Activated gamma-delta T cell (primary cell): ENCODE data around the gene CENPS.
A peak's percentile ranks its signal among the peaks of the same experiment; 100 is the strongest.
"Not testable (repeated sequence)": the region's sequence is repeated elsewhere in the genome, so short reads cannot be mapped to it uniquely, and the experiment has no call there.

Experiments
- DNase-seq: peaks from one replicate; lab custom pipeline; 2025; lab: John Stamatoyannopoulos, UW

The CENPS gene

DNA sequence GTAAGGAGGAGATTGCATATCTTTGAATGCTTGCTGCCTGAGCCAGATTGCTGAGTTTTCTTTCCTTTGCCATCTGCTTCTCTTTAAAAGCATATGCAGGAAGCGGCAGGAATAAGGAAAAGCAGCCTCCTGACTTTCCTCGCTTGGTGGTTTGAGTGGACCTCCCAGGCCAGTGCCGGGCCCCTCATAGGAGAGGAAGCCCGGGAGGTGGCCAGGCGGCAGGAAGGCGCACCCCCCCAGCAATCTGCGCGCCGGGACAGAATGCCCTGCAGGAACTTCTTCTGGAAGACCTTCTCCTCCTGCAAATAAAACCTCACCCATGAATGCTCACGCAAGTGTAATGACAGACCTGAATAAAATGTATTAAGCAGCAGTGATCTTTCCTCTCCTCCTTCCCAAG, 21.1 kb downstream of the CENPS start:
- no peak for DNase-seq

DNA sequence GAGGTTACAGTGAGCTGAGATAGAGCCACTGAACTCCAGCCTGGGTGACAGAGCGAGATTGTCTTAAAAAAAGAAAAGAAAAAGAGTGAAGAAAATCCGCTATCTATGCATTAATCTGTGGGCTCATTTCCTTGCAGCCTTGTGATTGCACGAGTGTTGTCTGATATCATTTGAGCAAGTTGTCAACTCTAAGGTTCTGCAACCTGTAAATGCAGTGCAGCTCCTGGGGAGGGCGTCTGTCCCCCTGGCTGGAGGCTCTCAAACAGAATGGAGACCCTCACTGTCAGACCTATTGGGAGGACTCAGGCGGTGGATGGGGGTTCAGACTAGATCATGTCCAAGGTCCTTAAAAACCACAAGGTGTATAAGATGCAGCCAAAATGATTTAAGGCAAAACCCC, 25.8 kb downstream of the CENPS start:
- DNase-seq: no peak

DNA sequence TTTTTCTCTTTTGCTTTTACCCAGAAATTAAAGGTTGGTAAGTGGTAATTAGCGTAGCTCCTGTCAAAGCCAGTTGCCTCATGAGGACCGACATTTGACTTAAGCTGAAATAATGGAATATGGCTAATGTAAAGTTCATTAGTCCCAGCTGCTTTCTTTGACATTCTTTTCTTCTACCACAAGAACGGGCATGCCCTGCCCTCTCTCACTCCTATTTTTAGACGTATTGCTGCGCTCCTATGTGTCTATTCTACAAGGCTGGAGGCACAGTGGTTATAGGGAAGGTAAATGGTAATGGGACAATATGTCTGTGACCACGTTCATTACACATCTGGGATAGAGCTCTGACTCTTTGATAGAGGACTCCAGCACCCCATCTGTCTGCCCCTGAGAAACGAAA, 26.4 kb downstream of the CENPS start:
- DNase-seq: no peak

DNA sequence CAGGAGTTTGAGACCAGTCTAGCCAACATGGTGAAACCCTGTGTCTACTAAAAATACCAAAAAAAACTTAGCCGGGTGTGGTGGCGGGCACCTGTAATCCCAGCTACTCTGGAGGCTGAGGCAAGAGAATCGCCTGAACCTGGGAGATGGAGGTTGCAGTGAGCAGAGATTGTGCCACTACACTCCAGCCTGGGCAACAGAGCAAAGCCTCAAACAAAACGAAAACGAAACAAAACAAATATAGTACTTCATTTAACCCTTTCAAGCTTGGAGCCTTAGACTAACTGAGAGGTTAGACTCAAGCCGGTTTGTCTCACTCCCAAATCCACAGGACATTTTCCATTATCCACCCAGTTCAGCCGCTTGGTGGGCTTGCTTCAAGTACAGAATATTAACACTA, 27.2 kb downstream of the CENPS start:
- not testable (repeated sequence) for DNase-seq

DNA sequence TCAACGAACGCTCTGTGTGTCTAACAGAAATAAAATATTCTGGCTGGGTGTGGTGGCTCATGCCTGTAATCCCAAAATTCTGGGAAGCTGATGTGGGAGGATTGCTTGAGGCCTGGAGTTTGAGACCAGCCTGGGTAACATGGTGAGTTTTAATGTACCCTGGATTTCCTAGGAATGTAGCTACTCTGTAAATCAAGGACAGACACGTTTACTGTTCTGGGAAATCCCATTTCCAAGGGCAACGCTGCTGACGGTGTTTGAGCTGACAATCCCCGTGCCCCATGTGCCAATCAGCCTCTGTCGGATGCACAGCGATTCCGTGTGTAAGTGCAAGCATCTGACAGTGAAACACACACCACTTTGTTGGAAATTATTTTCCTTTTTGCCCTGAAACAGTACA, 27.6 kb downstream of the CENPS start:
- no peak for DNase-seq

DNA sequence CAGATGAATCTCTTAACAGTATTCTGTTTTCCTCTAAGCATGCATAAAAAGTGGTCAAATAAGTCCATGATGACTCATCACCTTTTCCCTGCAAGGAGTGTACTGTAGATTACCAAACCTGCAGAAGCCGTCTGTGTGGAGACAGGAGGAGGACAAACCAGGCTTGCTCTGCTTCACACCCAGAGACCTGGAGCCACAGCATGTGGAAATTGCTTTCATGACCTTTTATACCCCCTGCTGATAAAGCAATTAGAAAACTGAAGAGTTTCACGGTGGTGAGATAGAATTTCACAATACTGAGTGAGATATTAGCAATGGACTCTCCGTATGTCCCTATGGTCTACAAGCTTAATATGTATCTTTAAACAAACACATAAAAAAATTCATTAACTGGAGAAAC, 29.0 kb downstream of the CENPS start:
- DNase-seq: no peak

DNA sequence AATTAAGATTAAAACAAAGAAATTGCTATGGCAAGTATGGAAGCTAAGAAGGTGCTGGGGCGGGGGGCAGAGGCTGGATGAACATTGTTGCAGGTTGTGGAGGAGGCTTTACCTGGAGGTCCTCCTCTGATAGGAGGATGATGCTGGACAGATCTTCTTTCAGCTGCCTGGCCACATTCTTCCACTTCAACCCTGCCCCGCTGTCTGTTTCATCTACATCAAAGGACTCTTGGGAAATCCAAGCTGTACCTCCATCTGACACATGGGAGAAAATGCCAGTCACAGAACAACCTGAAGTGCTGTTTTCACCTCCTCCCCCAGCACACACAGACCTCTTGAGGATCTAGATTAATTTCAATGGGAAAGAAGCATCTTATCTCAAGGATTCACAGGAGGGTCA, 36.8 kb downstream of the CENPS start:
- no peak for DNase-seq

DNA sequence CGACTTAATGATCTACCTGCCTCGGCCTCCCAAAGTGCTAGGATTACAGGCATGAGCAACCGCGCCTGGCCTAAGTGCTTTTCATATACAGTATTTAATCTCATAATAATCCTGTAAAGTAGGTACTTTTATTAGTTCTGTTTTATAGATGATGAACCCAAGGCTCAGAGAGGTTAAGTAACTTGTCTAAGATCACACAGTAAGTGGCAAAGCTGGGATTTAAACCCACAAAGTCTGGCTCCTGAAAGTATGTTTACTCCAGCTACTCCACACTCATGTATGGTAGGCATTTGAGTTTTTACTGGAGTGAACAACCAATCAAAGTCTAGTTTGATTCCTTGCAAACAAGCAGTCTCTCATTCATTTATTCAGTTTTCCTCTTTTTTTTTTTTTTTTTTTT, 39.8 kb downstream of the CENPS start:
- DNase-seq: no peak

DNA sequence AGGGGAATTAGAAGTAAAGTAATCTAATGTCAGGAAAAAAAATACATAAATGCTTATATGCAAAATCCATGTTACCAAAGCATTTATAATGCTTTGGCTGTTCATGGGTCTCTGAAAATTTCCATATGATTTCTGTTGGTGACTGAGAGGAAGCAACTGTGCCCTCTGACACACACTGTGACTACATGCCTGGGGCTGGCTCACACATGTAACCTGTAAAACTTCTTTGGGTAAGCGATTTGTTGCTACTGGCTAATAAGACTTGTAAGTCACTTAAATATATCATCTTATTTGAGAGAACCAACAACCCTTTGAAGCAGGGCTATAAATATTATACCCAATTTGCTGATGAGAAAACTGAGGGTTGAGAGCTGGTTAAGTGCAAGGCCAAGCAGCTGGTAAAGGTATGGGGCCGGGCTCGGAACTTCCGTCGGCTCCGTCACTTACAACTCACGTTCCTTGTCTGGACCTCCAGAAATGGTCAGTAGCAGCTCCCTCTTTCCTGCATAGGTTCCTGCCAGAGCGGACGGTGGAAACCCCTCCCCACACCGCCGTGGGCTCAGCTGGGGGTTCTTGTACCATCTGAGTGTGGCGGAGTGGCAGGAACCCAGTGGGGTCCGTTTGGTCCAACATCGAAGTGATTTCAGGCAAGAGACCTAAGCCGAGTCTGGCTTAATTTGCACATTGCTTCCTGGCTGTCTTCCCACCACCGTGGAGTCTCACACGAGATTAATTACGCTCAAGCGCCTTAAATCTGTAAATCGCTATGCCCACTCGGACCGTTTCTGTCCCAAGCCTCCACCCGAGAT, 41.4 kb downstream of the CENPS start:
- DNase-seq: no peak

DNA sequence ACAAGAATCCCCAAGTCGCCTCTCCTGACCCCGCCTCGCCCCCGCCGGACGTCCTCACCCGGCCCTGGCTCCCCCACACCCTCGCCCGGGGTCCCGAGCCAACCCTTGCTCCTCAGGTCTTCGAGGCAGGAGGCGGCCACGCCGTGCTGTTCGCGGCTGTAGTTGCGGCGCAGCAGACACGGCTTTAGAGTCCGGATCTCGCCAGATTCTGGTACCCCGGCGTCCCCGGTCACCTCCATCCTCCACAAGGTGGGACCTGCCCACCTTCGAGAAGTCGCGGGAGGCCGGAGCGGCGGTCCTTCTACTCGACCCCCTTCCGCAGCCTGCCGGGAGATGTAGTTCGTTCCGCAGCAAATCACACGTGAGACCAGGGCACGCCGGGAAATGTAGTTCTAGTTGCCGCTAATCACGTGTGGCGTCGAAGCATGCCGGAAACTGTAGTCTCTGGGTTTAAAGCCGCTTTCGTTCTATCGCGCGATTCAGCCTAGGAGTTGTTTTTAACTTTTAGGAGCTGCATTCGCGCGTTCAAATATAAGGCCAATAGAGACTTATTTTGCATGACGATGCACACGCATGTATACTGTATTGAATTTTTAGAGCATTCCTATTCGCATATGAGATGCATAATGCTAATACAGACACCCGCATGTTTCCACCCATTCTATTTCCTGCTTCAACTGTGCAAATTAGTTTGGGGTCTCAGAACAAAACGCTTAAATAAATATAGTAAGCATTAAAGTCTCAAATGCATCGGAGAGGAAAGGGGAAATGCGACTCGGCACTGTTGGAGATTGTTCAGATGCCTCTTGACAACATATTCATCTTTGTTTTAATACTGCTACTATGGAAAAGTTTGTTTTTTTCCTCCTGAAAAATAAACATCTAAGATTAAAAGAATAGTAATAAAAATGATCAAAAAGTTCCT, 42.2 kb downstream of the CENPS start, which contains the start of gene DFFA:
Gene DFFA, minus strand, starts transcription at position 310 of the 925 bp plus-strand sequence. Its CDS starts 71 bp downstream, at position 239.
- DNase-seq: peak; percentile 61

DNA sequence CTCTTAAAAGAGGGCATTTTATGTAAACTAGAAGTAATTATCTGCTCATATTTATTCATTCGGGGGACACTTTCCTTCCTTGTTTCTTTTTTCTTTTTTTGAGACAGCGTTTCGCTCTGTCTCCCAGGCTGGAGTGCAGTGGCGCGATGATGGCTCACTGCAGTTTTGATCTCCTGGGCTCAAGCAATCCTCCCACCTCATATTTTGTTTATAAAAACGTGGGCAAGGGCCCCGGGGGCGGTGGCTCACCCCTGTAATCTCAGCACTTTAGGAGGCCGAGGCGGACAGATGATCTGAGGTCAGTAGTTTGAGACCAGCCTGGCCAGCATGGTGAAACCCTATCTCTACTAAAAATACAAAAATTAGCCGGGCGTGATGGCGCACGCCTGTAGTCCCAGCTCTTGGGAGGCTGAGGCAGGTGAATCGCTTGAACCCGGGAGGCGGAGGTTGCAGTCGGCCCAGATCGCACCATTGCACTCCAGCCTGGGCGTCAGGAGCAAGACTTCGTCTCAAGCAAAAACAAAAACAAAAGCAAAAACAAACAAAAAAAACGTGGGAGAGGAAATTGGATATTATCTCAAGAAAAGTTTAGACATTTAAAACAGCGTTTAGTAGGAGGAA, 43.0 kb downstream of the CENPS start:
- DNase-seq: no peak

DNA sequence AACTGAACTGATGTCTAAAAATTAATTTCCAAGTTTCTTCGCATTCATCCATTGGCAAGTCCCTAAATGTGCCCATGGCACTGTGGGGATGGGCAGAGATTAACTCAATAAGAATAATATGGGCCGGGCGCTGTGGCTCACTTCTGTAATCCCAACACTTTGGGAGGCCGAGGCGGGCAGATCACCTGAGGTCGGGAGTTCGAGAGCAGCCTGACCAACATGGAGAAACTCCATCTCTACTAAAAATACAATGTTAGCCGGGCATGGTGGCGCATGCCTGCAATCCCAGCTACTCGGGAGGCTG, 44.0 kb downstream of the CENPS start:
- not testable (repeated sequence) for DNase-seq

DNA sequence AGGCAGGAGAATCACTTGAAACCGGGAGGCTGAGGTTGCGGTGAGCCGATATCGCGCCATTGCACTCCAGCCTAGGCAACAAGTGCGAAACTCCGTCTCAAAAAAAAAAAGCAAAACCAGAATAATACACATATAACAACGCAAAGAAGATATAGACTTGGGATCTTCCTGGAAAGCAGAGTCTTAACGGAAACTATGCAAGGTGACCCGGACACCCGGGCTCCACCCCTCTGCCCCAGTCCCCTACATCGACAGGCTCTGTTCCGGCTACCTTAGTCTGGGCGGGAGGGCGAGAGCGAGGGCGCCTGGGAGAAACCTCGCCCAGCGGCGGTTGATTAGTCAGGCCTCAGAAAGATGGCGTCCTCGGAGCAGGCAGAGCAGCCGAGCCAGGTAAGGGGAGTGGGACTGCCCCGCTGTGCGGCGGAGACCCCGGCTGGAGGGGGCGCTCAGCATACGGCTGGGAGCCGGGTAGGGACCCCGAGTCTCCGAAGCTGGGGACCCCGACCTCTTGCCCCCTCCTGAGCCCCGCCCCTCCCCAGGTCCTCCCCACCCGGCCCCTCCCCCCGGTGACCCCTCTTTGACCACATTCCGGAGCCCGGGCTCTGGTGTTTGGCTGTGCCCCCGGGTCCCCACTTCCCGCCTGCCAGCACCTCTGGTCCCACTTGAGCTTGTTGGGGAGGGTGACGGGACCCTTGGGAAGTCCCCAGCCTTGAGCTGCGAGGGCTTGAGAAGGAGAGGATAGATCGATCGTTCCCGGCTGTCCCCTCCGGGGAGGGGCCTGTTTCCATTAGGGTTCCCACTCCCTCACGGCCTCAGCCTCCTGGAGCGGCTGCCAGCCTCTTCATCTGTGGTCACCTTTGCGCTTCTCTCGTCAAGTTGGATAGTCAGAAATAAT, 44.6 kb downstream of the CENPS start, which contains the start of gene PEX14:
Gene PEX14, plus strand, starts transcription at position 338 of the 895 bp plus-strand sequence. Its CDS starts 17 bp downstream, at position 355.
- DNase-seq: peak; percentile 56

DNA sequence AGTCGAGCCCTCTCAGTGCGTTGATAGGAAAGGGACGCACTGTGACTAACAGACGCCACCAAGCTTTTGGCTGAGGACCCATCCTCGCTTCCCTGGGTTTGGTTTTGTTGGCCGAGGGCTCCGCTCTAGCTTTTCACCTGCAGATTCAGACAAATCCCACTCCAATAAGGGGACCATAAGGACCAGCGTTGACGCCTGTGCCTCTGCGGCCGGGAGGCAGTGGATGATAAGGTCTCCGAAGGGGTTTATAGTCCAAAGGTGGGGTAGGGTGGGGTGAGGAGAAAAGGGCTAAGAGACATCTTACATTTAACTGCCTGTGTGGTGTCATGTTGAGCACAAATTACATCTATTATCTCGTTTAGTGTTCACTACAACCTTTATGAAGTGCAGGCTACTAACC, 45.3 kb downstream of the CENPS start:
- no peak for DNase-seq

DNA sequence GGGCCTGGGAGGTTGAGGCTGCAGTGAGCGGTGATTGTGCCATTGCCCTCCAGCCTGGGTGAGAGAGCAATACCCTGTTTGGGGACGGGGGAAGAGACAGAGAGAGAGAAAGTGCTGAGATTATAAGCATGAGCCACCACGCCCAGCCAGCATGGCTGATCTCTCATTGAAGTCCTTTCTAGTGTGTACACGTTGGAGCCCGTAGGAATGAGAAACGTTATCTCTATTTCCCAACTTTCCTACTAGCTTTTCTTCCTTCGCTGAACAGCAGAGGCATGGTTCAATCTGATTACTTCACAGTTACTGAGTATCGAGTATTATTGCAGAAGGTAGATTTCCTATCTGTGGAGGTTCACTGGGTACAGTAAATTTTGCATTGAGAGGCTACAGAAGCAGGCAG, 49.1 kb downstream of the CENPS start:
- DNase-seq: no peak

DNA sequence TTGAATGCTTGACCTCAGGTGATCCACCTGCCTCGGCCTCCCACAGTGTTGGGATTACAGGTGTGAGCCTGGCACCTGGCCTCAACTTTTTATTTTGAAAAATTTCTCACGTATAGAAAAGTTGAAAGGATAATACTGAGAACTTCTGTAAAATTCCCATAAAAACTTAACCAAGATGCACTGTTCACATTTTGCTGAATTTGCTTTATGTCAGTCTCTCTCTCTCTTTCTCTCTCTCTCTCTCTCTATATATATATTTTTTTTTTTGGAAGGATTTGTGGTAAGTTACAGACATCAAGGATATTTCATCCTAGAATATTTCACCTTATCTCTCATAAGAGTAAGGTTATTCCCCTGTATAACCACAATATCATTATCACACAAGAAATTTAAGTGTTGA, 50.4 kb downstream of the CENPS start:
- no peak for DNase-seq

DNA sequence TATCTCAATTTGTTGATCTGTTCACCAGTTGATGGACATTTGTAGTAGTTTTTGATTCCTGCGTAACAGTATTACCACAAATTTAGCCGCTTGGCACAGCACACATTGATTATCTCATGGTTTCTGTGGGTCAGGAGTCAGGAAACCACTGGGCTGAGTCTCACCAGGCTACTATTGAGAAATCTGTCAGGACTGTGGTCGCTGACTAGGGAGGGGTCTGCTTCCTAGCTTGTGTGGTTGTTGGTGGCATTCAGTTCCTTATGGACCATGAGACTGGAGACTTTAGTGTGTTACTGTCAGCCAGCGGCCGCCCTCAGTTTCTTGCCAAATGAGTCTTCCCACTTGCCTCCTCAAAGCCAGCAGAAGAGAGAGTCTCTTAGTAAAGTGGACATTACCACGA, 54.3 kb downstream of the CENPS start:
- no peak for DNase-seq

DNA sequence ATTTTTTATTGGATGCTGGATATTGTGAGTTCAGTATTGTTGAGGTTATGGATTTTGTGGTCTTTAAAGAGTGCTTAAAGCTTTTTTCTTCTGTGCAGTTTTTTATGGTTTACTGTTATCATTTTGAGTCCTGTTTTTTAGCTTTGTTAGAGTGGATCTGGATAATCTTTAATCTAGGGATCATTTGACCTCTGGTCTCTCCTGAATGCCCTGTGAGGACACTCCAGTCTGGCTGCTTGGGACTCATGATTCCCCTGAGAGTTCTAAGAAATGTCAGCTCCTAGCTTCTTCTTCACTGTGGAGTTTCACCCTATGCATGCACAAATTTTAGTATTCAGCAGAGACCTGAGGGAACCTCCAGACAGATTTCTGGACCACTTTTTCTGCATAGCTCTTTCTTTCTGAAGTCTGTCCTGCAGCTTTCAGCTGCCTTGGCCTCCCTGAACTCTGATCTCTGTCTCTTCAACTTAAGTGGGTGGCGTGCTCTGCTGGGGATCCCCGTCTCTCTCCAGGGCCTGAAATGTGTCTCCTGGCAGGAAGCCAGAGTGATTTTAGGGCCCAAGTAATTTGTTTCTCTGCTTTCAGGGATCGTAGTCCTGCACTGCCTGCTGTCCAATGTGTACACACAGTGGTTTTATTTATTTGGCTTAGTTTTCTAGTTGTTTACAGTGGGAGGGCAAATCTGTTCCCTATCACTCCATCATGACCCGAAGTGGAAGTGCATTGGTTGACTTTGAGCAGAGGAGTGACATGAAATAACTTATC, 59.2 kb downstream of the CENPS start:
- DNase-seq: no peak

DNA sequence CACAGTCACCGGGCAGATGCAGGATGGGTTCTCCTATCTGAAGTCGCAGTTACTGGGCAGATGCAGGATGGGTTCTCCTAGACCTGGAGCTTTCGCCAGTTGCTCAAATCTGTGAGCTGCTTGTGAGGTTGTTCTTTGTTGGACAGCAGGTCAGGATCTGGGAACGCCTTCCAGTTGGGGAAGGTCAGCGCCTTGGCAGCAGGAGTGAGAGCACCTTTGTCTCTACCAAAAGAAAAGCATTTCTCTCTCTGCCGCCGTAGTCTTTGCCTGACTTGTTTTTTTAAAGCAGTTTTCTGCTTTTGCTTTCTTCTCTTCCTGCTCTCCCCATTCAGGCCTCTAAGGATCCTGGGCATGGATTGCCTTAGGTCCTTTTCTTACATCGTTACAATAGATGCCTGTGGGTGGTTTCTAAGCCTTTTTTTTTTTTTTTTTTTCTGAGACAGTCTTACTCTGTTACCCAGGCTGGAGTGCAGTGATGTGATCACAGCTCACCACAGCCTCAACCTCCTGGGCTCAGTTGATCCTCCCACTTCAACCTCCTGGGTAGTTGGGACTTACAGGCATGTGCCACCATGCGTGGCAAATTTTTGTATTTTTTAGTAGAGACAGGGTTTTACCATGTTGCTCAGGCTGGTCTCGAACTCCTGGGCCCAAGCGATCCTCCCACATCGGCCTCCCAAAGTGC, 60.2 kb downstream of the CENPS start:
- no peak for DNase-seq
